GM19468 (cell line): Measurements from ENCODE around the gene SRRM2.

Source experiments
- ATAC-seq: cut with Tn5 transposase; IDR thresholded peaks from one replicate; pipeline ENCODE4 v1.9.1; 2021; ENCODE audit warnings: mild to moderate bottlenecking, moderate library complexity, moderate number of reproducible peaks; ENCODE audit not compliant: unreplicated experiment; ENCODE audit errors: extremely low read depth

The SRRM2 gene

DNA sequence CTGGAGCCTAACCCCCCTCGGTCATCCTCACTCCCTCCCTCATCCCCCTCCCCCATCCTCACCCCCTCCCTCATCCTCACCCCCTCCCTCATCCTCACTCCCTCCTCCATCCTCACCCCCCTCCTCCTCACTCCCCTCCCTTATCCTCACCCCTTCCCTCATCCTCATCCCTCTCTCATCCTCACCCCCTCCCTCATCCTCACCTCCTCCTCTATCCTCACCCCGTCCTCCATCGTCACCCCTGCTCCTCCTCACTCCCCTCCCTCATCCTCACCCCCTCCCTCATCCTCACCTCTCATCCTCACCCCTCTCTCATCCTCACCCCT is 34.4 kb downstream of the SRRM2 start:
- no peak for ATAC-seq

DNA sequence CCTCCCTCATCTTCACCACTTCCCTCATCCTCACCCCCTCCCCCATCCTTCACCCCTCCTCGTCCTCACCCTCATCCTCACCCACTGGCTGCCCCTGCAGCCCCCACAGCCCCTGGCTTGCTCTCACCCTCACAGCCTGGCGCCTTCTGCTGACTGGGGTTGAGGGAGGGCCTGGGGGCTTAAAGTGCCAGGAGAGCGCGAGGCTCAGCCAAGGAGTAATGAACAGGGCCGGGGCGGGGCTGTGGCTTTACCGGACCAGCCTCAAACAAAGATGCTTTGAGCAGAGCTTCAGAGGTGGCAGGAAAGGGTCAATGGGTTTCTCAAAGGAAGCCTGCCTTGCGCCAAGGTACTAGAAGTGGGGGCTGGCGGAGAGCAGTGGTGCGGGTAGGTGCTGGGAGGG is 35.0 kb downstream of the SRRM2 start, which contains the start of gene PRSS33:
PRSS33 (minus strand) TSS at position 155 of the 400 bp plus-strand sequence. CDS start 1,013 bp downstream, outside the sequence.
- no peak for ATAC-seq

DNA sequence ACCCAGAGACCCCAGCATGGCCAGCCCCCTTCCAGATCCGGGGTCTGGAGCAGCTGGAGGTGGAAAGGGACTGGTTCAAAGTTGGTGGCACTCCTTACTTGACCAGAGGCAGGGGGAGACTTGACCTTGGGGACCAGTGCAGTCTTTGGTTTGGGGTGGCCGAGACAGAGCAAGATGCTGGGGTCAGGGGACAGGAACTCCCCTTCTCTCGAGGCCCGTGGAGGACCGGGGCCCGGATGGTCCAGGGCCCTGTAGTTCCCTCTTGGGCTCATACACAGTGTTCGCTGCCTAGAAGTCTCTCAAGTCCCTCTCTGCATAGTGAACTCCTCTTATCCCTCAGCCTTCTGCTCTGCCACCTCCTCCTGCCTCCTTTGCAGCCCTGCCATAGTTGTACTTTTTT is 35.5 kb downstream of the SRRM2 start:
- ATAC-seq, result no peak

- no peak for ATAC-seq
Observed at GRCh38 chr16:2790631-2791030, 38.2 kb downstream of the SRRM2 start.

- no peak for ATAC-seq
Observed at GRCh38 chr16:2791174-2791573, 38.7 kb downstream of the SRRM2 start.

- ATAC-seq, result no peak
Observed at GRCh38 chr16:2792940-2793339, 40.5 kb downstream of the SRRM2 start.

GRCh38 chr16:2795395-2796143 is 43.1 kb downstream of the SRRM2 start:
- no peak for ATAC-seq

- no peak for ATAC-seq
Observed at GRCh38 chr16:2798723-2799204, 46.3 kb downstream of the SRRM2 start.

GRCh38 chr16:2799205-2799858 is 46.9 kb downstream of the SRRM2 start:
- ATAC-seq, result no peak

GRCh38 chr16:2799859-2800226 is 47.4 kb downstream of the SRRM2 start:
- no peak for ATAC-seq

- ATAC-seq, result no peak
Observed at GRCh38 chr16:2803545-2804195, 51.2 kb downstream of the SRRM2 start.

DNA sequence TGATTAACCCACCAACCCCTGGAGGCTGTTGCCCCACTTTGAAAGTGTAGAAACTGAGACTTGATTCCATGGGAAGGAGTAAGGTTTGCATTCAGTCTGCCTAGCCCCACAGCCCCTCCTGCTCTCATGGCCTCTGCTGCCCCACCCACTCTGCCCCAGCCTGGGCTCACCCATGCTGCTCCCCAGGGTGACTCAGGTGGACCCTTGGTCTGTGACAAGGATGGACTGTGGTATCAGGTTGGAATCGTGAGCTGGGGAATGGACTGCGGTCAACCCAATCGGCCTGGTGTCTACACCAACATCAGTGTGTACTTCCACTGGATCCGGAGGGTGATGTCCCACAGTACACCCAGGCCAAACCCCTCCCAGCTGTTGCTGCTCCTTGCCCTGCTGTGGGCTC is 52.3 kb downstream of the SRRM2 start:
- ATAC-seq, result no peak

DNA sequence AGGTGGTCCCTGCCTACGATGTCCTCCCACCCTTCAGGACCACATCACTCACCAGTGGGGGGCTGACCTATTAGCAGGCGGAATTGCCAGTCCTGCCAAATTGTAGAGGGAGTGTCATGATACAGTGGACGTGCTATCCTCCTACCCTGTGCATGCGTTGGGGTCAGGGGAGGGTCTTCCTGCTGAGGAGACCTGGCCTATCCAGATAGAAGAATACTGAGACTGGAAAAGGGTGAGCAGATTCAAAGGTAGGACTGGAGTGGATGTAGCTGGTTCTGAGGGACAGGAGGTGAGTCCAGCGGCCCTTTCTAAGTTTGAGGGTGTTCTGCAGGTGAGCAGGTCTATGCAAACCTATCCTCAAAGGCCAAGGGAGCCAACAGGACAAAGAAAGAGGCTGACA is 53.8 kb downstream of the SRRM2 start:
- ATAC-seq, result no peak

- no peak for ATAC-seq
Observed at GRCh38 chr16:2808181-2808580, 55.7 kb downstream of the SRRM2 start.

DNA sequence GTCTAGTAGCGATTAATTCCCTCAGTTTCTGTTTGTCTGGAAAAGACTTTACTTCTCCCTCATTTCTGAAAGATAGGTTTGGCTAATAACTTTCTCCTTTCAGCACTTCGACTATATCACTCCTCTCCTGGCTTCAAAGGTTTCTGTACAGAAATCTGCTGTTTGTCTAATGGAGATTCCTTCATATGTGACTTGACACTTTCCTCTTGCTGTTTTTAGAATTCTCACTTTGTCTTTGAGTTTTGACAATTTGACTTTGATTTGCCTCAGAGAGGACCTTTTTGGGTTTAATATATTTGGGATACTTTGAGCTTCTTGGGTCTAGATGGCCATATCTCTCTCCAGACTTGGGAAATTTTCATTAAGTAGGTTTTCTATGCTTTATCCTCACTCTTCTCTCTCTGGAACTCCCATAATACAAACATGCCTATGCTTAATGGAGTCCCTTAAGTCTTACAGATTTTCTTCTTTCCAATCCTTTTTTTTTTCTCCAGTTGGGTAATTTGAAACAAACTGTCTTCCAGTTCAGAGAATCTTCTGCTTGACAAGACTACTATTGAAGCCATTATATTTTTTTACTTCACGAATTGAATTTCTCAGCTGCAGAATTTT is 56.8 kb downstream of the SRRM2 start:
- ATAC-seq, result no peak

GRCh38 chr16:2810651-2811050 is 58.2 kb downstream of the SRRM2 start:
- no peak for ATAC-seq

GRCh38 chr16:2811703-2812471 is 59.4 kb downstream of the SRRM2 start:
- no peak for ATAC-seq

- ATAC-seq, result no peak
Observed at GRCh38 chr16:2813771-2814221, 61.4 kb downstream of the SRRM2 start.

DNA sequence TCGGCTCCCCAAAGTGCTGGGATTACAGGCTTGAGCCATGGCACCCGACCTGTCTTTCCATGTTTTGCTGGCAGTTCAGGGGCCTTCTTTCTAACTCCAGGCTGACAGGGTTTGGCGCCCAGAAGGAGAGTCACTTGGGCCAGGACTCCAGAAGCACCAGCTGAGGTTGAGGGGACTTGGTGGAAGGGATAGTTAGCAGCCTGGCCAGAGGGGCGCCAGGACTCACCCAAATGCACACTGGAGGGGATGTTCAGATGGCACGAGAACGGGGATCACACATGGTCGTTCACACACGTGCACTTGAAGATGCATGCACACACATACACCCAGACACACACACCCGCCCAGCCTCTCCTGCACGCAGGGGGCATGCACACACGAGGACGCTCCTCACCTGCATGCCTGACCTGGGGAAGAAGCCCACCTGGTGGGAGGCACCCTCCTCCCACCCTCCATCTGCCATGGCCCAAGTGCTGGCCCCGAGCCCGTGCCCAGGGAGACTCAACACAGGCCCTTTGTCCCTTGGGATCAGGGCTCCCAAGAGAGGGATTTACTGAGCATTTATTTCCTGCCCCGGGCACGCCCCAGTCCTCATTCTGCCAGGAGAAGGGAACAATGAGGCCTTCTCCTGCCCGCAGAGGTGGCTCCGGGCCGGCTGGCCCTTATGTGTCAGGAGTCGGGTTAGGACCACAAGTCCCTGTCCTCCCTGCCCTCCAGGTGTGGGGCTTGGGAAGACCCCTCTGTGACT is 62.3 kb downstream of the SRRM2 start:
- no peak for ATAC-seq
